Measurements from ENCODE around the gene PKNOX2.

The PKNOX2 gene

GRCh38 chr11:125451400-125452124 lies 287.0 kb downstream of the PKNOX2 start:
- Histone ChIP-seq H3K9me3 (replicated peaks; ENCODE audit: low read length) (no peaks in the 10 kb centered on the region), H3K9ac (ENCODE audit: low read depth, low read length) (no peak overlapping the region), H3K4me1 (ENCODE audit: control insufficient read depth, insufficient read depth, low read length) (peaks cover 15% of the 10 kb centered on the region), H3K4me2 (ENCODE audit: low read length) (peak overlapping the region; percentile 32), H3K4me3 (ENCODE audit: low read length) (no peak overlapping the region), H3K27me3 (ENCODE audit: control insufficient read depth, insufficient read depth, low read length) (no peaks in the 10 kb centered on the region), H3K36me3 (ENCODE audit: insufficient read depth, low read length) (no peaks in the 10 kb centered on the region)

GRCh38 chr11:125452125-125452470 lies 287.5 kb downstream of the PKNOX2 start:
- Histone ChIP-seq H3K4me1 (ENCODE audit: control insufficient read depth, insufficient read depth, low read length) (peaks cover 15% of the 10 kb centered on the region), H3K9ac (ENCODE audit: low read depth, low read length) (no peak overlapping the region), H3K9me3 (replicated peaks; ENCODE audit: low read length) (no peaks in the 10 kb centered on the region), H3K4me3 (ENCODE audit: low read length) (no peak overlapping the region), H3K4me2 (ENCODE audit: low read length) (no peak overlapping the region), H3K27me3 (ENCODE audit: control insufficient read depth, insufficient read depth, low read length) (no peaks in the 10 kb centered on the region), H3K36me3 (ENCODE audit: insufficient read depth, low read length) (no peaks in the 10 kb centered on the region)

- no peak overlapping the region for H3K4me3 ChIP-seq (ENCODE audit: low read length)
- no peaks in the 10 kb centered on the region for H3K9me3 ChIP-seq (replicated peaks; ENCODE audit: low read length)
- no peaks in the 10 kb centered on the region for H3K27me3 ChIP-seq (ENCODE audit: control insufficient read depth, insufficient read depth, low read length)
- no peaks in the 10 kb centered on the region for H3K36me3 ChIP-seq (ENCODE audit: insufficient read depth, low read length)
- H3K4me1 ChIP-seq (ENCODE audit: control insufficient read depth, insufficient read depth, low read length), result peaks cover 15% of the 10 kb centered on the region
- no peak overlapping the region for H3K9ac ChIP-seq (ENCODE audit: low read depth, low read length)
- H3K4me2 ChIP-seq (ENCODE audit: low read length), result no peak overlapping the region
Observed at GRCh38 chr11:125454047-125454446, 289.5 kb downstream of the PKNOX2 start.

- Histone ChIP-seq H3K4me1 (ENCODE audit: control insufficient read depth, insufficient read depth, low read length) (peaks cover 15% of the 10 kb centered on the region), H3K4me2 (ENCODE audit: low read length) (no peak overlapping the region), H3K27me3 (ENCODE audit: control insufficient read depth, insufficient read depth, low read length) (no peaks in the 10 kb centered on the region), H3K4me3 (ENCODE audit: low read length) (no peak overlapping the region), H3K9ac (ENCODE audit: low read depth, low read length) (no peak overlapping the region), H3K9me3 (replicated peaks; ENCODE audit: low read length) (no peaks in the 10 kb centered on the region), H3K36me3 (ENCODE audit: insufficient read depth, low read length) (no peaks in the 10 kb centered on the region)
Observed at GRCh38 chr11:125455851-125456250, 291.3 kb downstream of the PKNOX2 start.

- peak overlapping the region; percentile 6 for H3K9ac ChIP-seq (ENCODE audit: low read depth, low read length)
- peak overlapping the region; percentile 11 for H3K4me3 ChIP-seq (ENCODE audit: low read length)
- no peaks in the 10 kb centered on the region for H3K36me3 ChIP-seq (ENCODE audit: insufficient read depth, low read length)
- H3K4me1 ChIP-seq (ENCODE audit: control insufficient read depth, insufficient read depth, low read length), result peaks cover 8% of the 10 kb centered on the region
- no peaks in the 10 kb centered on the region for H3K9me3 ChIP-seq (replicated peaks; ENCODE audit: low read length)
- no peaks in the 10 kb centered on the region for H3K27me3 ChIP-seq (ENCODE audit: control insufficient read depth, insufficient read depth, low read length)
- peak overlapping the region; percentile 47 for H3K4me2 ChIP-seq (ENCODE audit: low read length)
Observed at GRCh38 chr11:125457814-125458343, 293.3 kb downstream of the PKNOX2 start.

GRCh38 chr11:125460275-125460674 lies 295.7 kb downstream of the PKNOX2 start:
- no peaks in the 10 kb centered on the region for H3K36me3 ChIP-seq (ENCODE audit: insufficient read depth, low read length)
- H3K4me3 ChIP-seq (ENCODE audit: low read length), result no peak overlapping the region
- H3K27me3 ChIP-seq (ENCODE audit: control insufficient read depth, insufficient read depth, low read length), result no peaks in the 10 kb centered on the region
- peaks cover 8% of the 10 kb centered on the region for H3K4me1 ChIP-seq (ENCODE audit: control insufficient read depth, insufficient read depth, low read length)
- no peak overlapping the region for H3K9ac ChIP-seq (ENCODE audit: low read depth, low read length)
- H3K9me3 ChIP-seq (replicated peaks; ENCODE audit: low read length), result no peaks in the 10 kb centered on the region
- H3K4me2 ChIP-seq (ENCODE audit: low read length), result no peak overlapping the region

- Histone ChIP-seq H3K4me3 (ENCODE audit: low read length) (no peak overlapping the region), H3K4me2 (ENCODE audit: low read length) (no peak overlapping the region), H3K27me3 (ENCODE audit: control insufficient read depth, insufficient read depth, low read length) (no peaks in the 10 kb centered on the region), H3K4me1 (ENCODE audit: control insufficient read depth, insufficient read depth, low read length) (no peaks in the 10 kb centered on the region), H3K9me3 (replicated peaks; ENCODE audit: low read length) (no peaks in the 10 kb centered on the region), H3K9ac (ENCODE audit: low read depth, low read length) (no peak overlapping the region), H3K36me3 (ENCODE audit: insufficient read depth, low read length) (no peaks in the 10 kb centered on the region)
Observed at GRCh38 chr11:125463590-125464269, 299.2 kb downstream of the PKNOX2 start.

- Histone ChIP-seq H3K9me3 (replicated peaks; ENCODE audit: low read length) (no peaks in the 10 kb centered on the region), H3K4me3 (ENCODE audit: low read length) (no peak overlapping the region), H3K9ac (ENCODE audit: low read depth, low read length) (no peak overlapping the region), H3K27me3 (ENCODE audit: control insufficient read depth, insufficient read depth, low read length) (no peaks in the 10 kb centered on the region), H3K4me1 (ENCODE audit: control insufficient read depth, insufficient read depth, low read length) (no peaks in the 10 kb centered on the region), H3K36me3 (ENCODE audit: insufficient read depth, low read length) (no peaks in the 10 kb centered on the region), H3K4me2 (ENCODE audit: low read length) (no peak overlapping the region)
Observed at GRCh38 chr11:125464270-125464662, 299.7 kb downstream of the PKNOX2 start.

- Histone ChIP-seq H3K36me3 (ENCODE audit: insufficient read depth, low read length) (no peaks in the 10 kb centered on the region), H3K4me3 (ENCODE audit: low read length) (no peak overlapping the region), H3K9ac (ENCODE audit: low read depth, low read length) (no peak overlapping the region), H3K9me3 (replicated peaks; ENCODE audit: low read length) (no peaks in the 10 kb centered on the region), H3K4me1 (ENCODE audit: control insufficient read depth, insufficient read depth, low read length) (no peaks in the 10 kb centered on the region), H3K27me3 (ENCODE audit: control insufficient read depth, insufficient read depth, low read length) (no peaks in the 10 kb centered on the region), H3K4me2 (ENCODE audit: low read length) (no peak overlapping the region)
Observed at GRCh38 chr11:125464666-125465065, 300.1 kb downstream of the PKNOX2 start.

- H3K9ac ChIP-seq (ENCODE audit: low read depth, low read length), result no peak overlapping the region
- no peaks in the 10 kb centered on the region for H3K36me3 ChIP-seq (ENCODE audit: insufficient read depth, low read length)
- H3K4me3 ChIP-seq (ENCODE audit: low read length), result no peak overlapping the region
- H3K9me3 ChIP-seq (replicated peaks; ENCODE audit: low read length), result no peaks in the 10 kb centered on the region
- H3K4me2 ChIP-seq (ENCODE audit: low read length), result no peak overlapping the region
- H3K27me3 ChIP-seq (ENCODE audit: control insufficient read depth, insufficient read depth, low read length), result no peaks in the 10 kb centered on the region
- H3K4me1 ChIP-seq (ENCODE audit: control insufficient read depth, insufficient read depth, low read length), result no peaks in the 10 kb centered on the region
Observed at GRCh38 chr11:125465255-125465654, 300.7 kb downstream of the PKNOX2 start.

GRCh38 chr11:125465701-125466100 lies 301.1 kb downstream of the PKNOX2 start:
- Histone ChIP-seq H3K27me3 (ENCODE audit: control insufficient read depth, insufficient read depth, low read length) (no peaks in the 10 kb centered on the region), H3K9ac (ENCODE audit: low read depth, low read length) (no peak overlapping the region), H3K4me3 (ENCODE audit: low read length) (no peak overlapping the region), H3K4me2 (ENCODE audit: low read length) (no peak overlapping the region), H3K9me3 (replicated peaks; ENCODE audit: low read length) (no peaks in the 10 kb centered on the region), H3K36me3 (ENCODE audit: insufficient read depth, low read length) (no peaks in the 10 kb centered on the region), H3K4me1 (ENCODE audit: control insufficient read depth, insufficient read depth, low read length) (no peaks in the 10 kb centered on the region)

- Histone ChIP-seq H3K4me1 (ENCODE audit: control insufficient read depth, insufficient read depth, low read length) (no peaks in the 10 kb centered on the region), H3K4me3 (ENCODE audit: low read length) (no peak overlapping the region), H3K27me3 (ENCODE audit: control insufficient read depth, insufficient read depth, low read length) (no peaks in the 10 kb centered on the region), H3K9ac (ENCODE audit: low read depth, low read length) (no peak overlapping the region), H3K36me3 (ENCODE audit: insufficient read depth, low read length) (no peaks in the 10 kb centered on the region), H3K9me3 (replicated peaks; ENCODE audit: low read length) (no peaks in the 10 kb centered on the region), H3K4me2 (ENCODE audit: low read length) (no peak overlapping the region)
Observed at GRCh38 chr11:125468025-125468424, 303.5 kb downstream of the PKNOX2 start.

Data from skeletal muscle satellite cell (primary cell).